NCI-H2196 treated with DMSO at 0.1 percent for 48 hours (cell line): ENCODE results near the gene UBE2A.
A peak's percentile ranks its signal among the peaks of the same experiment; 100 is the strongest.

Experiments used
- DNase-seq: peaks from one replicate; lab custom pipeline; 2025; ENCODE audit not compliant: unreplicated experiment; lab: John Stamatoyannopoulos, UW

Gene UBE2A

DNA sequence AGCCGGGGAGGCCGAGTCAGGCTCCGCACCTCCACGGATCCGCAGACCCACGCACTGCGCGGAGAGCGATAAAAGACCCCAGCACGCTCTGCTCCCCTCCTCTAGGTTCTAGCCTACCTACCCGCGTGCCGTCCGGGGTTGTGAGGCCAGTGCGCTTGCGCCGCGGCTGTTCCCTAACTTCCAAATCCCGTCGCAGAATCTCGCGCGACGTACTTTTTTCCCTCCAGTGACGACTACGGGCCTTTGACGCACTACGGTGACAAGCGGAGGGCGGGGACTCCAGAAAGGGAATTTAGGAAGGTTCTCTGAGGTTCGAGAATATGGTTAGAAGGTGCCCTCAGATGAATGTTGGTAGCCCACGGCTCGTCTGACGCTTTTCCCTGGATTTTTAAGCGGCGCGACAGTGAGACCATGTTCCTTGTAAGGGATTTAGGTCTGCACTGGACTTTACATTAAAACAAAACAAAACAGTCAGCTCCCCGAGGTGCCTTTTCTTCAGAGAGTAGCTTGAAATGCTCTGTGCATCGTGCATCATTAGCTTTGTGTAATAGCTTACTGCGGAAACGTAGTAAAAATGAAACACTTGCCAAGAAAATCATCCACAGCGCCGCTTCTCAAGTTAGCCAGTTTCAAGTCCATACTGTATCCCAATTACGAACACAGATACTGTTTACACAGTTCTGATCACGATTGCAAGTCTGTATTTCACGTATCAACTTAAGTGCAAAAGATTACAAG lies 32.1 kb downstream of the UBE2A start, which contains the start of gene NKRF:
Gene NKRF (minus strand): TSS at position 145 of the 738 bp plus-strand sequence.
- DNase-seq, result peak; percentile 46

GRCh38 chrX:119607018-119607389 lies 32.6 kb downstream of the UBE2A start:
- DNase-seq, result no peak

GRCh38 chrX:119614776-119615175 lies 40.4 kb downstream of the UBE2A start:
- no peak for DNase-seq

- DNase-seq, result no peak
Measured at GRCh38 chrX:119617517-119618164, 43.3 kb downstream of the UBE2A start.

DNA sequence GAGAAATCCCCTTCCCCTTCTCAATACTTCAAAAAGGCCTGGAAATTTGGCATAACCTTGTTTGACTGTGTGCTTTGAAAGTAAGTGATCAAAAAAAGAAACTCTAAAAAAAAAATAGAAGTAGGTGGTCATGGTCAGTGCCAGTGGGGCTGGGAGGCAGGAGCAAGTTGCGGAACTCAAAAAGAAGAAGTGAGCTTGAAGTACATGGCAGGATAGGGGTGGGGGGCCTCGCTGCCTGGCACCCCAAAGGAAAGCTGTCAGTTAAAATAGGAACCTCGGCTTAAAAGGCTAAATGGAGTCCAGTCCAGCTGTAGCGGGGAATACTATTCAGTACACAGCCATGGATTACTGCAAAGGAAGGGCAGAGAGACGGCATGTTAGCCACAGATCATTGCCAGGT lies 44.1 kb downstream of the UBE2A start:
- DNase-seq, result no peak

DNA sequence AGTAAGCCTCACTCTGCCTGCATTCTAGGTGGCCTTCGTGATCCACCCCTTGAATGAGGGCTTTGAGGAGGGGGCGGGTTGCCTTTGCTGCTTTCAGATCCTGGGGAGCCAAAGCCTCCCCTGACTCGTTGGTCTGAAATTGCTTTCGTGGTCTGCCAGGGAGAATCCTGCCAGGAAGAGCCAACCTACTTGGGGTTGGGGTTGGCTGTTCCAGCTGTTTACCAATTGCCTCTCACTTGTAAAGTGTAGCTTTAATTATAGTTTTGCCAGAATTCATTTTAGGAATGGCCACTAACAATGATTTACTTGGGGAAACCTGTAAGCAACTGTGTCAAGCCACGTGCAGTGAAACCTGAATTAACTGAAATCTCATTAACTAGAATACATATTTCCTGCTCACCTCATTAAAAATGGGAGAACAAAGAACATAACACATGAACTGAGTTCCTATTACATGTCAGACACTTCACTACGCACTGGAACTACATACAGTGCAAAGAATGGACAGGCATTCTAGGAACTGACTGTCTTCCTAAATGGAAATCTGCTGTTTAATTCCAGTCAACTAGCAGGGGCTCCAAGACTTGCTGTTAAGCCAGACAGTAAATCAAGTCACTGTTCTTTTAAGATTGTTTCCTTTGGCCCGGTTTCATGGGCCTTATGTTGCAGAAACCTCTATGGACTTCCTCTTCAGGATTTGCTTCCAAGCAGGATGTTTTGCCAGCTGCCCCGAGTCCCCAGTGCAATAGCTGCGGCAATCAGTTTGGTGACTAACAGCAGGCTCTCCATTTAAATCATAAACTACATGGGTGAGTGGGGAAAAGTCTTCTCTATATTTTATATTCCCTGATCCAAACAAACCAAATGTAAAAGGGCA lies 48.2 kb downstream of the UBE2A start:
- DNase-seq, result no peak

- no peak for DNase-seq
Measured at GRCh38 chrX:119624417-119624816, 50.1 kb downstream of the UBE2A start.

GRCh38 chrX:119624951-119625668 lies 50.7 kb downstream of the UBE2A start:
- no peak for DNase-seq

DNA sequence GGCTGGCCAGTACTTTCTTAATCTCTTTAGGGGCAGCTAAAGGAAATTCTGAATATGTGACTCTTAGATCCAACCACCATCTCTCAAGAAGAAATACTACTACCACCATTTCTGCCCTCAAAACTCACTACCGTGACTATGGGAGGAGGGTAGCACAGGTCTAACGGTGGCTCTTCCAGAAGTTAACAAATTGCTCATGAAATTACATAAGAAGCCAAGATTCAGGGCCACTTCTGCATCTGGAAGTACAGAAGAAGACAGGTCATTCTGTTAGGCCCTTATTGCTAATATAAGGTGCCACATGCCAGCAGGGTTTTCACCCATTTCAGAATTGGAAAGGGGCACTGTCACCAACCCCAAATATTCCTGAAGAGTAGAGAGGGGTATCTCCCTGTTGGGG lies 51.5 kb downstream of the UBE2A start:
- no peak for DNase-seq
